Epithelial cell of prostate (primary cell): Measurements from ENCODE around the gene EML5.
A peak's percentile ranks its signal among the peaks of the same experiment; 100 is the strongest.

Experiments used
- DNase-seq: peaks from one replicate; pipeline ENCODE4 v3.0.0-alpha.2; 2011; ENCODE audit warnings: low read depth, low spot score
- H3K27ac ChIP-seq: fragments of 450-650 bp; 2 replicates; pipeline ENCODE4 v1.5.1; 2017; ENCODE audit warnings: mild to moderate bottlenecking

Gene EML5

DNA sequence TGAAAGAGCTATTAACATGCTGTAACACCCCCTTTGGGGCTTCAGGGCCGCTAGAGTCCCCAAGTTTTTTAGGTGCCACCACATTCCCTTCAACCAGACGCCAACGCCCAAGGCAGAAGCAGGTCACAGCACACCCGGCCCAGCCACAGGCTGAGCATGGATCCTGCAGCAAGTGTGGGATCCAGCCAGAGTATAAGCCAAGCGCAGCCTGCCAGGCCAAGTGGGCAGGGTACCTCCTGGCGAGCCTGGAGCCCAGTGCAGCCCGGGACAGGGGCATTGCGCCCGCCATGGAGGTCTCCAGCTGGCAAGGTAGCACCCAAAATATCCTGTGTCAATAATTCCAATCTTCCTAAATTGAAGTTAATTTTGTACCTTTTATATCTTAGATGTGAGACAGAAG lies 55.5 kb downstream of the EML5 start:
- H3K27ac ChIP-seq = no peak overlapping the region
- DNase-seq = no peak

DNA sequence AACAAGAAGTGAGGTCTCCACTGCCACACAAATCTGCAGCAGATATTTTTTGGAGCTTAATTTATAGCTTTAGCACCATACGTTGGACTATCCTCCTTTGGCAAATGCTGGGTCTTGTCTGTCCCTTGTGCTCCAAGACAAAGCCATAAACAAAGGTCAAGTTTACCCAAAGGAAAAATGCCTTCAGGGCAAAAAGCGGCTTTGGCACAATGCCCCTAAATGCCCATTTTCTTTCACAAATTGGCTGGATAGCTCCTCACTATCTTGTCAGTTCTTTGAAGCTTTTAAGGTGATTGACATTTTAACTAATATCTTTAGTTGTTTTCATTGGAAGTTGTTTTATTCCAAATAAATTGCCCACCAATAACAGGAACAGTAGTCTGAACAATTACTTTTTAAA lies 59.6 kb downstream of the EML5 start:
- no peak overlapping the region for H3K27ac ChIP-seq
- DNase-seq = no peak

DNA sequence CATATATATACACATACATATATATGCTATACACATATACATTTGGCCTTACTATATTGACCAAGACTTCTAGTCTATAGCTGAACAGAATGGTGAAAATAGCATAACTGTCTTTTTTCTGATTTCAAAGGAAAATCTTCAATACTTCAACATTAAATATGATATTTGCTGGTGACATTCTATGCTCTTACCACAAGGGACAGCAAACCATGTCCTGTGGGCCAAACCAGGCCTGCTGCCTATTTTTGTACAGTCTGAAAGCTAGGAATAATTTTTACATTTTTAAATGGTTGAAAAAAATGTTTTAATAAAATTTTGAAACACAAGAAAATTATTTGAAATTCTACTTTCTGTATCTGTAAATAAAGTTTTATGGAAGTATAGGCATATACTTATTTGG lies 63.6 kb downstream of the EML5 start:
- no peak for DNase-seq
- H3K27ac ChIP-seq = no peak overlapping the region

DNA sequence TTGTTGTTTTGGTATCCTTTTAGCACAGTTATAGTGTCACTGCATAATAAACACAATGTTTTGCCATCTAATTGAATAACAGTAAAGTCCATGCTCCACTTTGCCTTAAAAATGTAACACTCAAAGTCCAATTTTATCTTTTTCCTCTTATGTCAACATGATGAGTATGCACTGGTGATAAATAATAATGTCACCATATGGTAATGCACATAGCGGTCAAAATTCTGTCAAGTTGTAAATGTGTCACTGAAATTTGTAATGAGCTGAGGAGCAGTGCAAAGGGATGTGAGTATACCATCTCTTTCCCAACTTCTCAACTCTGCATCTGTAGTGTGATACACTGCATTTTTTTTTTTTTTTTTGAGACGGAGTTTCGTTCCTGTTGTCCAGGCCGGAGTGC lies 65.7 kb downstream of the EML5 start:
- H3K27ac ChIP-seq = no peak overlapping the region
- DNase-seq = no peak

DNA sequence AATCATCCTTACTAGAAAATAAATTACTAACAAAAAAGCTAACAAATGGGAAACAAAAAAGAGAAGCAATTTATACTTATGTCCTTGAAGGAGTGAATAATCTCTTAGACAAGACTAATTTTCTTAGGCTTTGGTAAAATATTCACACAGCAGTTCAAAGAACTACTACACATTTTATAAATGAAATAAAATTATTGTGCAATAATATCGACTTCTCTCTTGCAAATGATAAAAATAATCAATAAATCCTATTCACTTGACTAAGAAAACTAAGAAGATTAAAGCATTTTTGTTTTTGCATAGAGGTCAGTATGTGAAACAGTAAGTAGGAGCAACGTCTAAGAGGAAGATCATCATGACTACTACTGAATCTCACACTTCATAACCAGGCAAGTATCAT lies 82.0 kb downstream of the EML5 start:
- H3K27ac ChIP-seq = no peak overlapping the region
- no peak for DNase-seq

DNA sequence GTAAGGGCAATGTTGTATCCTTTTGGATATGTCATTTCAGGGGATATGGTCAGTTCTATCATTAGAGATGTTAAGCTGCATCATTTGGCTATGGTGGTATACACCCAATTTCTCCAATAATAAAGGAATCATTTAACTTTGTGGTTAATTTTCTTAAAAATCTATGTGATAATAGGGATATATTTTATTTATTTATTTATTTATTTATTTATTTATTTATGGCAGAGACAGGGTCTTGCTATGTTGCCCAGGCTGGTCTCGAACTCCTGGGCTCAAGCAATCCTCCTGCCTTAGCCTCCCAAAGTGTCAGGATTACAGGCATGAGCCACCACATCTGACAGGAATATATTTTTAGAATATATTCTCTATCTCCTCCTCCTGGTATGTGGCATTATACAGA lies 85.7 kb downstream of the EML5 start:
- H3K27ac ChIP-seq = no peak overlapping the region
- DNase-seq = no peak

DNA sequence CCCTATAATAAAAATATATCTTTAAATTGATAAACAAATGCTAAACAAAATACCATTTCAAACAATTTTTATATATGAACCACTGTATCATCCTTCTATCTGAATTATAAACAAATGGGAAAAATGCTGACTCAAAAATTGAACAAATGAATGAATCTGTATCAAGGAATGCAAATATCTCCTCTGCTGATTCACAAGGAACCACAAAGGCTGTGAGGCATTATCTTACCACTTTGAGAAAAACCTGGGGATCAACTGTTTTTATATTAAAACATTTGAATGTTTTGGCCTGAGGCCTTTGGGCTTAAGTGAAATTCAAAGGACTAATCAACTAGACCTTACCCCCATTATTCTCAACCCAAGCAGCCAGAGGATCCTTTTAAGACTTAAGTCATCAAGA lies 86.3 kb downstream of the EML5 start:
- no peak for DNase-seq
- H3K27ac ChIP-seq = peak overlapping the region; percentile 10

DNA sequence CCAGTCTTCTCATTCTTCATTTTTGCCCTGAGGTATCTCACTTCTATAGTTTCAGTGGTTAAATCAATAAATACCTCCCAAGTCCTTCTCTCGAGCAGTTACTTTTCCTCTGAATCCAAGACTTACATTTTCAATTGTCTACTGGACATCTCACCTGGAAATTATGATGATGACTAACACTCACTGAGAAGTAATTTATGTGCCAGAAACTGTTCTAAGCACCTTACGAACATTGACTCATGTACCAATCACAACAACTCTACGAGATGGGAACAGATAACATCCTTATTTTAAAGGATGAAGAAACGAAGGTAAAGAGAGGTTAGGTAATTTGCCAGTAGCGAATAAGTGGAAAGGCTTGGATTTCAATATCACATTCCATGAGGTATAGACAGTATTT lies 94.1 kb downstream of the EML5 start:
- H3K27ac ChIP-seq = peak overlapping the region; percentile 83
- peak; percentile 92 for DNase-seq

DNA sequence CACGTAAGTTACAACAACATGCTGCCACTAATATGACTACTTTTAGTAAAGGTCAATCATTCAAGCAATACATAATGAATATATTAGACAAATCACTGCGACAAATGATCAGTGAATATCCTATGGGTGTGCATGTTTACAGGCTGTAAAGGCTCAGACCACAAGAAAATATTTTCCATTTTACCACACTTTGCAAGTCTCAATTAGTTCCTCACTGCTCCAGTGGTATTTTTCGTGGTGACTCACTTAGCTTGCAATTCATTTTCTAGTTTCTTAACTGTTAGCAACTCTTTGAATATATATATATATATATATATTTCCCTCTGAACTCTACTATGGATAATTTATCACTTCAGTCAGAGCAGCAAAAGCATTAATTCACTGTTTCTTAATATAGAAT lies 96.9 kb downstream of the EML5 start:
- peak; percentile 44 for DNase-seq

DNA sequence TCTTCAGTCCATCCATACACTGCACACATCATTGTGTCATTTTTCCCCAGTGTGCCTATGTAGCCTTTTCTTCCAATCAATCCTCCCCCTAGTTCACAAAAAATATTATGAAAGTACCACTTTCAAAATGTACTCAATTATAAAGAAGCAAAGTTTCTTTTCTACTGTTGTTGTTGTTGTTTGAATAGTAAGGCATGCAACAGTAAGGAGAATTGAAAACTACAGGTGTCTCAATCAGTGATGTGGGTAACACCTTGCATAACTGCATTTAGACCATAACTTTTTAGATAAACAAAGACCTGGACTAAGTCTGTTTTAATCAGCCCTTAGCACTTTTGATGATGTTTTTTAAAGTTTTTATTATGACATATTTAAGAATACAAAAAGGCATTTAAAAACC lies 104.4 kb downstream of the EML5 start:
- H3K27ac ChIP-seq = no peak overlapping the region
- DNase-seq = no peak

More for the DNA sequence above, 96.9 kb downstream of the EML5 start:
- no peak overlapping the region for H3K27ac ChIP-seq

DNA sequence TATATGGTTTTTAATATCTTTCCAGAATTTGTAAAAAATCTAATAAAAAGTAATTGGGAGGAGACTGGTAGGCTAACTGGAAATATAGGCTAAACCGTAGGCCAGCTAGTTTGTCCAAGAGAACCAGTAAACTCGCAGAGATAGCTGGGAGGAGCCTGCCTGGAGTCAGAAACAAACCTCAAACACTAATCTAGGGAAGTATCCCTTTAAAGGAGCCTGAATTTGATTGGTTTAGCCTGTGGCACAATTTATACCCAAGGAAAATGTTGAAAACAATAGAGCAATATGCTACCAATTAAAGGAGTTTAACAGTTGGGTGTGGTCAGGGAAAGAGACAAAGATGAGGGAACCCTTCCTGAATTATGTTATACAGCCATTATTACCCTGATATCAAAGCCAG lies 109.6 kb downstream of the EML5 start:
- DNase-seq = no peak
- H3K27ac ChIP-seq = no peak overlapping the region

DNA sequence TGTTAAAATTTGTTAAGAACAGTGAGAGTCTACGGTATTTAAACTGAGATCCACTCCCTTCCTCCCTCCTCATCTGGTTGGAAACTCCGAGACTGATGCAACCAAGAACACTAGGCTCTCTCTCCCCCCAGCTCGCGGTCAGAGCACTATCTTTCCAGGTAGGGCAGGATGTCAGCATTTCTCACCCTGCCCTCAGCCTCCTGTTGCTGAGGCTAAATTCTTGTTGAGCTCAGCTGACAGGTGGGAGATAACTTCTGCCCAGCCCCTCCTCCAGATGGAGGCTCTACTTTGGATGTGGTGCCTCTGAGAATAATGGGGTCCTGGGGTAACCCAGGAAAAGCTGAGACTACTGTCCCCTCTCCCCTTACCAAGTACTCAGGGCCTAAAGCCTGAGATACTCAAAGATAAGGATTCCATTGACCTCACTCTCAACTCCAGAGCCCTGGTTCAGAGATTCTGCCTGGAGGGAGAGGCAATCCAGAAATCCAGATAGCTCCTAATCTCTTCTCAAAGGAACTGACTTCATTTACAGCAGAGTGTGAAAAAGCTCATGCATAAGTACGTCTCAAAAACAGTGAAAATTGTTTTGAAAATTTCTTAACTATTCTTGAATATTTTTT lies 110.1 kb downstream of the EML5 start:
- H3K27ac ChIP-seq = no peak overlapping the region
- DNase-seq = no peak

DNA sequence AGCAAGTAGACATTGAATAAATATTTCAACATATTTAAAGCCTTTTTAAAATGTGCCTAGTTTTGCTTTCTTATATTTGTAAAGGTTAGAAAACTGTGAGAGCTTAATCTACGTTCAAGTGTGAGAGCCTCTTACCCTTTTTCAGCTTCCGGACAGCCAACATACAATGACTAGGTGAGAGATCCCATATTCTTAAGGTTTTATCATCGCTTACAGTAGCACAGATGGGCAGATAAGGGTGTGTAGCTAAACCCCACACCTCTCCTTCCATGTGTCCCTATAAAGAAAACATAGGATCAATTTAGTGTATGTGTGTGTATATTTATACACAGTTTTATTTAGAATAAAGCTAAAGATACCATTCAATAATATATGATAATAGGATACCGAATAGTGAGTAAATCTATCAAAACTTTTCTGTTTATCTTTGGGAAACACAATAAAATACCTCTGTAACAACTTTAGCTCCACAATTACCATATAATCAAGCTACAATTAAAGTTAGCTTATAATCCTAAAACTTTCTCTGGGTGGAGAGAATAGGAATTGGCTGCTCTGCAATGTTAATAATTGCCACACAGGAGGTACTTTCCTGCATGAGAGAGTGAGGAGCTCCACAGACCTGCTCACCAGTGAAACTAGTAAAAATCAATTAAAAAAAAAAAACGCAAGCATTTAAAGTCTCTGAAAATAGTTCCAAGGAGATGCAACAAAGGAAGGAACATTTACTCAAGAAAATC lies 110.8 kb downstream of the EML5 start:
- no peak overlapping the region for H3K27ac ChIP-seq
- DNase-seq = no peak

DNA sequence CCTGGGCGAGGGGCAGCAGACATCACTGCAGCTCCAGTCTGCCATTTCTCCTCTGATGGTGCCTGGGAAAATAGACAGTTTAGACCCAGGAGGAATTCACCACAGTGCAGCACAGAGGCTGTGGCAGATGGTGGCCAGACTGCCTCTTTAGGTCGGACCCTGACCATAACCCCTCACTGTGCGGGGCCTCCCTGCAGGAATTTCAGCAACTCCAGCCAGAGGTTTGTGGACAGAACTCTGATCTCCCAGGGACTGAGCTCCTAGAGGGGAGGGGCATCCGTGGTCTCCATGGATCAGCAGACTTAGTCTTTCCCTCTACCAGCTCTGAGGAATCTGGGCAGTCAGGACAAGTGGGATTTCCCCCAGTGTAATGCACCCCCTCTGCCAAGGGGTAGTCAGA lies 123.4 kb downstream of the EML5 start:
- no peak for DNase-seq
- H3K27ac ChIP-seq = no peak overlapping the region

DNA sequence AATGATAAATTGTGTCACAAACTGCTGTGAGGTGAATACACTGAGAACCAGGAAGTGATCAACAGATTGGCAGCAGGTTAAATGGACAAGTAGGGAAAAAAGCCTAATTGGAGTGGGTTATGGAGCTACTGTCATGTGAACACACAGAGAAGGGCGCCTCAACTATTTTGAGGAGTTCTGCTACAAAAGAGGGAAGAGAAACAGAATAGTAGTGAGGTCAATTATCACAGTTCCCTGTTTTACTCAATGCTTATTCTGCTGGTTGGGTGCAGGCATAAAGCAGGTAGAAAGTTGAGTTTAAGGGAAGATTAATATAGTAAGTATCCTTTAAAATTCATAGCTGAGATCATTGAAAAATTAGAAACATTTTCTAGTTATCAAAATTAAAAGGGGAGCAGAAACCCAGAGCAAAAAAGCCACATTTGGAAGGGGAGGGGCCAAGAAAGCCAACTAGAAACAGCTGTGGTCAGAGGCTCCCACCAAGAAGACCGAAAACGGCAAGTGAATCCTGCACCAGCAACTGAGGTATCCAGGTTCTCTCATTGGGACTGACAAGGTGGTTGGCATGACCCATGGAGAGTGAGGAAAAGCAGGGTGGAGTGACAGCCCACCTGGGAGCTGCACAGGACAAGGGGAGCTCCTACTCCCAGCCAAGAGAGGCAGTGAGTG lies 124.2 kb downstream of the EML5 start:
- no peak for DNase-seq
- H3K27ac ChIP-seq = no peak overlapping the region

DNA sequence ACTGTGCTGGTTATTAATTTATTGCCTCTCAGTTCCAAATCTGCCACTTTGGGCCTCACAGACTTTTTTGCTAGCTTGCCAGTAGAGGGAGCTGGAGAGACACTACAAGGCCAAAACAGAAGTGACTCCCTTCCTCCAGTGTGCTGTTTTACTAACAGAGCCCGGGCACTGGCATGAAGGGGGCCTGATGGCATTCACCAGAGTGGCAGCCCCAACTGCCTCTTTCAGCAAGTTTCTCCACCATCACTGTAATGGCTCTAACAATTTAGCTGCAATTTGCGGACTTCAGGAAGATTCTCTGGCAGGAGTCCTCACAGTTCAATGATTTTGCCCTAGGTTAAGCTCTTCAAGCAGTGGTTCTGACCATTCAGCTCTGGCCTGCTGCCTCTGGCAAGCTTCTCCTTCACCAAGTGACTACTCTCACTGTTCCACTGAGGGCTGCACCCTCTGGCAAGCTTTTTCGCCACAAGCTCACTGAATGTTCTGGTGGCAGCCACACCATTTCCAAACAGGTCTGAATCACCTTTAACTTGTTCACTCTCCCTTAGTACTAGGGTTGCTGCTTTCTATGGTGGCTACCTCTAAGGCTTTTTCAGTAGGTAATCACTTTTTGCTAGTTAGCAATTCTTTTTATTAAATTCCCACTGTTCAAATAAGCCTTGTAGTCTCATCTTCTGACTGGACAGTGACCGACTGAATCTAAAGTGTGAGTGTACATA lies 125.0 kb downstream of the EML5 start:
- no peak overlapping the region for H3K27ac ChIP-seq
- peak; percentile 36 for DNase-seq

DNA sequence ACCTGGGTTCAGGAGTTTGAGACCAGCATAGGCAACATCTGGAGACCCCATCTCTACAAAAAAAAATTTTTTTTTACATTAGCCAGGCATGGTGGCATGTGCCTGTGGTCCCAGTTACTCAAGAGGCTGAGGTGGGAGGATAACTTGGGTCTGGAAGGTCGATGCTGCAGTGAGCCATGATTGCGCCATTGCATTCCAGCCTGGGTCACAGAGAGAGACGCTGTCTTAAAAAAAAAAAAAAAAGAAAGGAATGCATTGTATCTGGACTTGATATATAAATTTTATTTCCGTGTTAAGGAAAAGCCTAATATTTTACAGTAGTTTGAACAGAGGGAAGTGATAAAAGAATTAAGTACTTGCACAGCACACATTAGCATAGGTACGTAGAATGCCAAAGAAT lies 132.7 kb downstream of the EML5 start:
- no peak for DNase-seq
- no peak overlapping the region for H3K27ac ChIP-seq

DNA sequence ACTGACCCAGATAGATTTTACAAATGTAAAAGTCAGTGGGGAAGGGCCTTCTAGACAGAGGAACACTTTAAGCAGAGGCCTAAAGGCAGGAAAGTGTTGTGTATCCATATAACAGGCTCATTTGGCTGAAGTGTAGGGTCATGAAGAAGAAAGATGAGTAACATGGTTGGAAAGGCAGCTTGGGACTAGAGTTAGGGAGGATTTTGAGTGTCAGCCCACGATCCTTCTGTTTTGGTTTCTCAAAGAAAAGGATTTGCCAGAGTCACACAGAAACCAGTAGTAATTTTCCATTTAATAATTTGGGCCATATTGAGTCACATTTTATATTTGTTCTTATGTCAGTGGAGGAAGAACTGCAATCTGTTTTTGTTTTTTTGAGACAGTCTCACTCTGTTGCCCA lies 153.5 kb downstream of the EML5 start:
- DNase-seq = no peak
- no peak overlapping the region for H3K27ac ChIP-seq

DNA sequence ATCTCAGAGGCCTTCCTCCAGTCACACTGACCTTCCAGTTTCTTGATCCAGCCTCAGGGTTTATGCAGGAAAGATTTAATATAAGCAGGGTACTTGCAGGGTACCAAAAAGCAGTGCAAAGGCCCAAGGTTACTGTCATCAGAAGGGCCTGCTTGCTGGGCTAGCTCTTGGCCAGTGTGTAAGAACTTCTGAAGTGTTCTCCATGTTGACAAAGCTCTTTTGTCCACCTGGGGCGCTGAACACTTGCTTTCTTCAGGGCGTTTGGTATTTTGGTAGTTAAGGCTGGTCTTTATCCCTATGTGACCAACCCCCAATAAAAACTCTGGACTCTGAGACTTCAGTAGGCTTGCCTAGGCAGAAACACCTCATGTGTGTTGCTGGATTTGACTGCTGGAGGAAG lies 160.2 kb downstream of the EML5 start:
- no peak overlapping the region for H3K27ac ChIP-seq
- no peak for DNase-seq

DNA sequence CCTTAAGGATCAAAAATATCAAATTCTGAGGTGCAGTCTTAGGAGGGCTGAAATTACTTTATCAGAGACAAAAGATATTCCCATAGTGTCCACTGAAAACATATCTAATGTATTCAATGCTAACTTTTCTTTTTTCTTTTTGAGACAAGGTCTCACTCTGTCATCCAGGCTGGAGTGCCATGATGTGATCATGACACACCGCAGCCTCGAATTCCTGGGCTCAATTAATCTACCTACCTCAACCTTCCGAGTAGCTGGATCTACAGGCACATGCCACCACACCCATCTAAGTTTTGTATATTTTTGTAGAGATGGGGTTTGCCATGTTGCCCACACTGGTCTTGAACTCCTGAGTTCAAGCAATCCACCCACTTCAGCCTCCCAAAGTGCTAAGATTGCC lies 161.7 kb downstream of the EML5 start:
- DNase-seq = no peak
- no peak overlapping the region for H3K27ac ChIP-seq

DNA sequence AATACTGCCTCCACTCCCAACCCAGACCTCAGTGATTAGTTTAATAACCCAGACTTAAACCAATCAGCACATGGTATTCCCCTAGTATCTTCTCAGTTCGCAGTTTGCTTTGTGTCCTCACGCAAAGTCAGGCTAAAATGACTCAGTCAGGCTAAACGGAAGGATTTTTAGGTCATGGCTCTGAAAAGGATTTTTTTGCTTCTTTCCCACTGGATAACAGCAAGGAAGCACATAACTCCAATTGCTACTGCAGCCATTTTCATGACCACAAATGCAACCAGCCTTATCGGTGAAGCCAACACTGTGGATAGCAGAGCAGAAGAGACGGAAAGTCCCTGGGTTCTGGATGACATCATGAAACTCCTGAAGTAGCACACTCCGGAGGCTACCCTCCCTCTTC lies 162.2 kb downstream of the EML5 start:
- no peak for DNase-seq
- H3K27ac ChIP-seq = no peak overlapping the region
